Activated CD8-positive, alpha-beta memory T cell treated with anti-CD3 and anti-CD28 coated beads for 1 hour (primary cell): ENCODE measurements around the gene NISCH.
"Not testable (repeated sequence)": the region's sequence is repeated elsewhere in the genome, so short reads cannot be mapped to it uniquely, and the experiment has no call there.

ENCODE experiments used
- DNase-seq, 2 donors: peaks; one replicate each; pipeline ENCODE4 v3.0.0-alpha.2; 2020; ENCODE audit warnings: low read depth in 1 of 2; ENCODE audit errors: extremely low read depth in 1 of 2

The NISCH gene

GRCh38 chr3:52524258-52524751 lies 68.9 kb downstream of the NISCH start:
- DNase-seq = no peak

GRCh38 chr3:52524752-52525679 lies 69.6 kb downstream of the NISCH start:
- DNase-seq = no peak

GRCh38 chr3:52525680-52526561 lies 70.5 kb downstream of the NISCH start:
- DNase-seq = no peak

- DNase-seq = not testable (repeated sequence)
Observed at GRCh38 chr3:52526671-52527038, 71.3 kb downstream of the NISCH start.

GRCh38 chr3:52527039-52527731 lies 71.8 kb downstream of the NISCH start:
- DNase-seq = no peak

GRCh38 chr3:52527732-52528585 lies 72.6 kb downstream of the NISCH start:
- no peak for DNase-seq

- DNase-seq = no peak
Observed at GRCh38 chr3:52528586-52529375, 73.4 kb downstream of the NISCH start.

- DNase-seq = no peak
Observed at GRCh38 chr3:52529376-52530333, 74.3 kb downstream of the NISCH start.

- DNase-seq = no peak
Observed at GRCh38 chr3:52530918-52531826, 75.8 kb downstream of the NISCH start.

GRCh38 chr3:52531860-52532516 lies 76.6 kb downstream of the NISCH start:
- no peak for DNase-seq

- DNase-seq = no peak
Observed at GRCh38 chr3:52532517-52532837, 77.1 kb downstream of the NISCH start.

GRCh38 chr3:52532838-52533622 lies 77.6 kb downstream of the NISCH start:
- DNase-seq = no peak

- peak in 1 of 2 donors; percentile 52 for DNase-seq
Observed at GRCh38 chr3:52533623-52534280, 78.3 kb downstream of the NISCH start, which contains the start of gene NT5DC2. TSS of gene NT5DC2 (minus strand) at chr3:52533857. CDS start at chr3:52533737, 120 bp downstream.

GRCh38 chr3:52534281-52535183 lies 79.1 kb downstream of the NISCH start:
- no peak for DNase-seq
